Hepatocyte (in vitro differentiated cells): ENCODE results near the gene TNFRSF14. TPM values are rescaled to one million over a fixed set of nuclear protein-coding genes. Genes with fewer than 3 reads are reported as not detected.
"Not testable (repeated sequence)": the region's sequence is repeated elsewhere in the genome, so short reads cannot be mapped to it uniquely, and the experiment has no call there.

Source experiments
- DNase-seq: peaks from one replicate; pipeline ENCODE4 v3.0.0-alpha.2; 2016; ENCODE audit warnings: low spot score
- H2AFZ ChIP-seq: fragments of 200-600 bp; sonication (generic); 2 replicates; pipeline ENCODE4 v1.6.0; 2016; ENCODE audit warnings: antibody characterized with exemption, mild to moderate bottlenecking
- H3K27ac ChIP-seq: fragments of 200-600 bp; sonication (generic); 2 replicates; pipeline ENCODE4 v1.5.1; 2016; ENCODE audit warnings: mild to moderate bottlenecking
- H3K27me3 ChIP-seq: fragments of 200-600 bp; sonication (generic); 2 replicates; pipeline ENCODE4 v1.6.1; 2016
- H3K36me3 ChIP-seq: fragments of 200-600 bp; sonication (generic); replicated peaks from 2 replicates; pipeline ENCODE4 v1.5.1; 2016; ENCODE audit warnings: low read depth; ENCODE audit not compliant: insufficient read depth
- H3K4me1 ChIP-seq: fragments of 200-600 bp; sonication (generic); 2 replicates; pipeline ENCODE4 v1.5.1; 2016; ENCODE audit warnings: mild to moderate bottlenecking, moderate library complexity; ENCODE audit not compliant: insufficient read depth
- H3K4me2 ChIP-seq: fragments of 200-600 bp; sonication (generic); 2 replicates; pipeline ENCODE4 v1.6.0; 2016
- H3K4me3 ChIP-seq: fragments of 200-600 bp; sonication (generic); 2 replicates; pipeline ENCODE4 v1.5.1; 2016; ENCODE audit warnings: mild to moderate bottlenecking
- H3K79me2 ChIP-seq: fragments of 200-600 bp; sonication (generic); 2 replicates; pipeline ENCODE4 v1.6.0; 2017; ENCODE audit warnings: mild to moderate bottlenecking
- H3K9me2 ChIP-seq: fragments of 200-600 bp; sonication (generic); replicated peaks from 2 replicates; pipeline ENCODE4 v1.6.0; 2017; ENCODE audit warnings: mild to moderate bottlenecking; ENCODE audit not compliant: insufficient read depth
- H3K9me3 ChIP-seq: fragments of 200-600 bp; sonication (generic); 2 replicates; pipeline ENCODE4 v1.5.1; 2016; ENCODE audit warnings: low read depth, mild to moderate bottlenecking
- H4K20me1 ChIP-seq: fragments of 200-600 bp; sonication (generic); 2 replicates; pipeline ENCODE4 v1.6.0; 2016; ENCODE audit warnings: mild to moderate bottlenecking; ENCODE audit not compliant: insufficient read depth, poor library complexity, severe bottlenecking
- EZH2 ChIP-seq: fragments of 200-600 bp; sonication (generic); IDR thresholded peaks from 2 replicates; pipeline ENCODE4 v1.6.1; 2016; ENCODE audit warnings: antibody characterized with exemption, mild to moderate bottlenecking, borderline replicate concordance
- EZH2phosphoT487 ChIP-seq: fragments of 200-600 bp; sonication (generic); IDR thresholded peaks from one replicate; pipeline ENCODE4 v1.6.1; 2018; ENCODE audit warnings: antibody characterized with exemption, mild to moderate bottlenecking, low read depth, moderate library complexity; ENCODE audit not compliant: unreplicated experiment, severe bottlenecking
- WGBS: methylation state at CpG from one replicate; pipeline ENCODE4 v1.1.6; 2016; ENCODE audit warnings: low lambda C conversion rate; ENCODE audit errors: missing lambda C conversion rate; 5-methylcytosine and 5-hydroxymethylcytosine counted together
- polyA plus RNA-seq: library from polyadenylated mRNA; unstranded; fragments of >200 nt; fragmentation: Nextera tagmentation; extraction: Ambion mirVana; gene quantifications from 2 replicates; pipeline ENCODE4 v1.2.1, GENCODE V29; 2016
- total RNA-seq: library from RNA; depleted of rRNA; stranded (reverse); fragments of >200 nt; gene quantifications from 2 replicates; pipeline ENCODE4 v1.2.3, GENCODE V29; 2014
- TF ChIP-seq, protein P1 (sequence below): fragments of 200-600 bp; sonication (generic); IDR thresholded peaks from 2 replicates; pipeline ENCODE4 v1.5.1; 2016; ENCODE audit warnings: antibody characterized with exemption, mild to moderate bottlenecking; ENCODE audit not compliant: poor library complexity

Gene TNFRSF14
- total and polyA plus RNA-seq, 2 experiments from 2014 or later: 5.3 to 6.1 TPM

- Histone ChIP-seq H3K36me3 (no peaks in the 10 kb centered on the region), H4K20me1 (no peaks in the 10 kb centered on the region), H3K4me1 (no peaks in the 10 kb centered on the region), H3K4me3 (no peak overlapping the region), H2AFZ (no peak overlapping the region), H3K4me2 (no peak overlapping the region), H3K79me2 (no peaks in the 10 kb centered on the region), H3K9me3 (no peaks in the 10 kb centered on the region), H3K9me2 (no peaks in the 10 kb centered on the region), H3K27me3 (no peaks in the 10 kb centered on the region), H3K27ac (no peak overlapping the region)
- DNase-seq: no peak
- TF ChIP-seq, protein P1, sequence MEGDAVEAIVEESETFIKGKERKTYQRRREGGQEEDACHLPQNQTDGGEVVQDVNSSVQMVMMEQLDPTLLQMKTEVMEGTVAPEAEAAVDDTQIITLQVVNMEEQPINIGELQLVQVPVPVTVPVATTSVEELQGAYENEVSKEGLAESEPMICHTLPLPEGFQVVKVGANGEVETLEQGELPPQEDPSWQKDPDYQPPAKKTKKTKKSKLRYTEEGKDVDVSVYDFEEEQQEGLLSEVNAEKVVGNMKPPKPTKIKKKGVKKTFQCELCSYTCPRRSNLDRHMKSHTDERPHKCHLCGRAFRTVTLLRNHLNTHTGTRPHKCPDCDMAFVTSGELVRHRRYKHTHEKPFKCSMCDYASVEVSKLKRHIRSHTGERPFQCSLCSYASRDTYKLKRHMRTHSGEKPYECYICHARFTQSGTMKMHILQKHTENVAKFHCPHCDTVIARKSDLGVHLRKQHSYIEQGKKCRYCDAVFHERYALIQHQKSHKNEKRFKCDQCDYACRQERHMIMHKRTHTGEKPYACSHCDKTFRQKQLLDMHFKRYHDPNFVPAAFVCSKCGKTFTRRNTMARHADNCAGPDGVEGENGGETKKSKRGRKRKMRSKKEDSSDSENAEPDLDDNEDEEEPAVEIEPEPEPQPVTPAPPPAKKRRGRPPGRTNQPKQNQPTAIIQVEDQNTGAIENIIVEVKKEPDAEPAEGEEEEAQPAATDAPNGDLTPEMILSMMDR: no peak
- TF ChIP-seq EZH2phosphoT487 (no peak), EZH2 (no peak)
- WGBS: 78% methylated on average over 34 of the region's 34 CpGs
These were observed 10.2 kb downstream of the TNFRSF14 start for GRCh38 chr1:2566101-2567045.

GRCh38 chr1:2567083-2567679 is 11.0 kb downstream of the TNFRSF14 start:
- H3K9me2 ChIP-seq: no peaks in the 10 kb centered on the region
- no peaks in the 10 kb centered on the region for H4K20me1 ChIP-seq
- 95% methylated on average over 15 of the region's 16 CpGs for WGBS
- no peak overlapping the region for H3K27ac ChIP-seq
- H3K79me2 ChIP-seq: no peaks in the 10 kb centered on the region
- no peaks in the 10 kb centered on the region for H3K4me1 ChIP-seq
- H3K9me3 ChIP-seq: no peaks in the 10 kb centered on the region
- no peak overlapping the region for H2AFZ ChIP-seq
- no peaks in the 10 kb centered on the region for H3K27me3 ChIP-seq
- H3K36me3 ChIP-seq: no peaks in the 10 kb centered on the region
- no peak for TF ChIP-seq EZH2phosphoT487
- TF ChIP-seq, protein P1: no peak
- TF ChIP-seq EZH2: no peak
- DNase-seq: no peak
- H3K4me3 ChIP-seq: no peak overlapping the region
- no peak overlapping the region for H3K4me2 ChIP-seq

DNA sequence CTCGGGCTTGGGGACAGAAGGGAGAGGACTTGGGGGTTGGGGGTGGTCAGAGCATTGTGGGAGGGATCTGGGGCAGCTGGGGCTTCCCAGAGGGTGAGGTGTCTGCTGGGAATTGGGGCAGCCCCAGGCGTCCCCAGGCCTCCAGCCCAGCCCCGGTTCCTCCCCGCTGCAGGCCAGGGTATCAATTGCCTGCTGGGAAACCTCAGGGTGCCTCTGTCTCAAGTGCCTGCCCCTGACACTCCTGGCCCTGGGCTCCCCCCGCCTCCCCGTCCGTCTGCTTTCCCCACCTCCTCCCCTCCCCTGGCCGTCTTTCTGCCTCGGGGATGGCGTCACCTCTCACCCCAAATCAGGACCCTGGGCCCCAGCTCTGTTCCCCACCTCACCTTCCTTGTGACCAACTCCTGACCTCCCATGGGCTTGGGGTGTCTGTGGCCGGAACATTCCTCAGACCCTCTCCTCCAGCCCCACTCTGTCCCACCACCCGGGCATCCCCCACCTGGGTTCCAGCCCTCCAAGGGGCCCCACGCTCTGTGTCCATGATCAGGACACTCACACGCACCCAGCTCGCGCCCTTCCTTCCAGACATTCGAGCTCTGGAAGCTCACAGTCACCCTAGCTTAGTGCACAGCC is 12.1 kb downstream of the TNFRSF14 start:
- 93% methylated on average over 6 of the region's 17 CpGs for WGBS
- H3K79me2 ChIP-seq, H2AFZ ChIP-seq, H3K9me3 ChIP-seq, H3K9me2 ChIP-seq, H3K4me1 ChIP-seq, H3K27me3 ChIP-seq, H4K20me1 ChIP-seq, H3K4me3 ChIP-seq, H3K27ac ChIP-seq, H3K36me3 ChIP-seq, H3K4me2 ChIP-seq, DNase-seq: not testable (repeated sequence)

- Histone ChIP-seq H3K79me2 (no peaks in the 10 kb centered on the region), H3K4me3 (no peak overlapping the region), H3K9me3 (no peaks in the 10 kb centered on the region), H3K4me1 (no peaks in the 10 kb centered on the region), H3K36me3 (no peaks in the 10 kb centered on the region), H3K27me3 (no peaks in the 10 kb centered on the region), H4K20me1 (no peaks in the 10 kb centered on the region), H3K9me2 (no peaks in the 10 kb centered on the region), H2AFZ (no peak overlapping the region), H3K27ac (no peak overlapping the region), H3K4me2 (no peak overlapping the region)
- no peak for DNase-seq
- no peak for TF ChIP-seq EZH2phosphoT487
- TF ChIP-seq EZH2: no peak
- TF ChIP-seq, protein P1: no peak
- WGBS: 73% methylated on average over 6 of the region's 17 CpGs
These were observed 12.9 kb downstream of the TNFRSF14 start for GRCh38 chr1:2569060-2569459.

- H3K4me1 ChIP-seq: not testable (repeated sequence)
- 87% methylated on average over 13 of the region's 13 CpGs for WGBS
These were observed 13.5 kb downstream of the TNFRSF14 start for GRCh38 chr1:2569703-2570102.

More at GRCh38 chr1:2569703-2570102, 13.5 kb downstream of the TNFRSF14 start:
- H2AFZ ChIP-seq, DNase-seq, H3K27ac ChIP-seq, H3K36me3 ChIP-seq, H3K4me2 ChIP-seq, H3K9me2 ChIP-seq, H3K9me3 ChIP-seq, H4K20me1 ChIP-seq, H3K4me3 ChIP-seq, H3K79me2 ChIP-seq, H3K27me3 ChIP-seq: not testable (repeated sequence)
